Fibroblast of lung (primary cell): ENCODE measurements around the gene UTS2R.

ENCODE experiments used
- CTCF ChIP-seq, 2 donors: IDR thresholded peaks in 1 of 2; conservative IDR thresholded peaks in 1 of 2; 1 replicate in 1 of 2; 2 replicates in 1 of 2; pipeline ENCODE4 v1.5.1; 2011 to 2012; ENCODE audit warnings: low read length in 2 of 2, control low read depth in 1 of 2, inconsistent platforms in 1 of 2, low read depth in 1 of 2, mild to moderate bottlenecking in 1 of 2
- EZH2 ChIP-seq: IDR thresholded peaks from 2 replicates; pipeline ENCODE4 v1.5.1; 2012; ENCODE audit warnings: low read length, control low read depth, mild to moderate bottlenecking; ENCODE audit errors: missing control alignments

DNA sequence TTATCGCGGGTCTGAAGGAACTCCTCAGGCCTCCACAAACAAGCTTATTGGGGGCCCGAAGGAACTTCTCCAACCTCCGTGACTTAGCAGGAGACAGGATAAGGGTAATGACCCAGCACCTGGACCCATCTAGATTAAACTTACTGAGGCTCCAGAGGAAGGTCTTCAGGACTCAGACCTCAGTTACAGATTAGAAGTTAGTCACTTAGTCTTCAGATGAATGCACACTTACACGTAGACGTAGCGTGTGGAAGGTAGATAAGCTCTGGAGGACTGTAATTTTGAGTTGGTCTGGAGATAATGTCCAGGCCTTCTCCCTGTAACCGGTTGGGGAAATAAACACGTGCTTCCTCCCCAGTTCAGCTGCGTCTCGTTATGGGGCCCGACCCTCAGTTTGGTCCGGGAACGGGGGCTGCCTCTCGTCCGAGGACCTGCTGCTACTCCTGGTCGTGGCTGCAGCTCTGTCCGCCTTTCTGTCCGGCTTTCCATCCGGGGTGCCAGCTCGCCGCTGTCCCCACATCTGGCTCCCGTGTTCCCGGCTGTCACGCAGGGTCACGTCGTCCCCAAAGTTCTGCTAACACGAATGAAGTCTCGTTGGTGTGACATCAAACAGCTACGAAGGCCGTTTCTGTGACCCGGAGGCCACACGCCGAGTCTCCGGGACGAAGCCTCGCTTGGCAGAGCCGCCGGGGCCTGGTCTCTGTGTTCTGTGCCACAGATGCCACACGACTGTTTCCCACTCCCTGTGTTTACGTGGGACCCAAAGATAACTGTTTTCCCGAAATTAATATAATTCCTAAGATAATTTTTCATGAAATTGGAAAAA, 26.2 kb upstream of the UTS2R start:
- no peak for TF ChIP-seq CTCF (conservative IDR thresholded peaks at IDR 0.05 in 1 of 2, IDR thresholded peaks at IDR 0.05 in 1 of 2; ENCODE audit: low read depth in 1 of 2, low read length in 2 of 2)
- TF ChIP-seq EZH2 = no peak
